GM18505 (cell line): ENCODE measurements around the gene CSRNP3.

Source experiments
- ATAC-seq: cut with Tn5 transposase; IDR thresholded peaks from one replicate; pipeline ENCODE4 v1.9.1; 2021; ENCODE audit not compliant: unreplicated experiment
- POLR2A ChIP-seq: IDR thresholded peaks from 4 replicates; pipeline ENCODE4 v1.6.1; 2011; ENCODE audit warnings: borderline replicate concordance; ENCODE audit not compliant: insufficient read depth, insufficient read length; ENCODE audit errors: extremely low read depth

CSRNP3 gene, protein sequence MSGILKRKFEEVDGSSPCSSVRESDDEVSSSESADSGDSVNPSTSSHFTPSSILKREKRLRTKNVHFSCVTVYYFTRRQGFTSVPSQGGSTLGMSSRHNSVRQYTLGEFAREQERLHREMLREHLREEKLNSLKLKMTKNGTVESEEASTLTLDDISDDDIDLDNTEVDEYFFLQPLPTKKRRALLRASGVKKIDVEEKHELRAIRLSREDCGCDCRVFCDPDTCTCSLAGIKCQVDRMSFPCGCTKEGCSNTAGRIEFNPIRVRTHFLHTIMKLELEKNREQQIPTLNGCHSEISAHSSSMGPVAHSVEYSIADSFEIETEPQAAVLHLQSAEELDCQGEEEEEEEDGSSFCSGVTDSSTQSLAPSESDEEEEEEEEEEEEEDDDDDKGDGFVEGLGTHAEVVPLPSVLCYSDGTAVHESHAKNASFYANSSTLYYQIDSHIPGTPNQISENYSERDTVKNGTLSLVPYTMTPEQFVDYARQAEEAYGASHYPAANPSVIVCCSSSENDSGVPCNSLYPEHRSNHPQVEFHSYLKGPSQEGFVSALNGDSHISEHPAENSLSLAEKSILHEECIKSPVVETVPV

DNA sequence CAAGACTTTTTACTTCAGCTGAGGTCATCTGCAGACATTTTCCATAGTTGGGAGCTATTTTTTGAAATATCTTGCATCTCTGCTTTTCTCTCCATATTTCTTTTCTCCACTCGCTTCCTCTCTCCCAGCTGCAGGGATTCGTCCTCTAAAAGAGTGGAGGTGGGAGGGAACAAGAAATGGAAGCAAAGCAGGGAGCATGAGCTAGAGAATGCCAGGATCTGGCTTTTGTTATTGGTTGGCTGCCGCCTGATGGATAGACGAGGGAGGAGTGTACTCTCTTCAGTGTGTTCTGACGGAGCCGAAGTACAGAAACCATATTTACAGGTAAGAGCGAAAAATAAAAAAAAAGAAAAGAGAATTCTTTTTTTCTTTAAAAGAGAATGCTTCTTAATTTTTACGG, at the start of gene CSRNP3:
CSRNP3 (plus strand) TSS at position 282 of the 400 bp plus-strand sequence. CDS start 125,368 bp downstream, outside the sequence.
- no peak for TF ChIP-seq POLR2A
- no peak for ATAC-seq

GRCh38 chr2:165420231-165420630, 49.3 kb upstream of the CSRNP3 start:
- TF ChIP-seq POLR2A, result no peak
- ATAC-seq, result no peak

DNA sequence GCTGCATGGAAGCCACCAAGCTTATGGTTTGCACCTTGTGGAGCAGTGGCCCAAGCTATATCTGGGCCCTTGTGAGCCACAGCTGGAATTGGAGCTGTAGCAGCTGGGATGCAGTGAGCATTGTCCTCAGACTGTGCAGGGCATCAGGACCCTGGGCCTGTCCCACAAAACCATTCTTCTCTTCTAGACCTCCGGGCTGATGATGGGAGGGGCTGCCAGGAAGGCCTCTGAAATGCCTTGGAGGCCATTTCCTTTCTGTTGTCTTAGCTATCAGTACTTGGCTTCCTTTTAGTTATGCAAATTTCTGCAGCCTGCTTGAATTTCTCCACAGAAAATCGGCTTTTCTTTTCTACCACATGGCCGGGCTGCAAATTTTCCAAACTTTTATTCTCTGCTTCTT, 46.4 kb upstream of the CSRNP3 start:
- no peak for TF ChIP-seq POLR2A
- no peak for ATAC-seq

DNA sequence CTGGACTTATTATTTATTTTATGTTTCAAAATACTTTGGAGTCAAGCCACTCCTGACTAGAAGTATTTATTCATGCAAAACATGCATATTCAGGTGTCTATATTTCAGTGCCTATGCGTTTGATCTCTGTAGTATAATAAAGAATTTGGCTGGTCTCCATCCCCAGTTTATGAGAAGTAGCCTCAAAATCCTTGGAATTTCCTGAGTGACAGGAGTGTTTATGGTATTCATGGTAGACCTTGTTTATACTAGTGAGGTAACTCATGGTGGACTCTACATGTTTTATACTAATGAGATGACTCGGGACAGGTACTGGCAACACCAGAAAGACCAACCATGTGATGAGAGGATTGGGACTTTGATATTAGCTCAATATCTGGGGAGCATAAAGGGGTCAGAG, 43.9 kb upstream of the CSRNP3 start:
- no peak for ATAC-seq
- TF ChIP-seq POLR2A, result no peak

DNA sequence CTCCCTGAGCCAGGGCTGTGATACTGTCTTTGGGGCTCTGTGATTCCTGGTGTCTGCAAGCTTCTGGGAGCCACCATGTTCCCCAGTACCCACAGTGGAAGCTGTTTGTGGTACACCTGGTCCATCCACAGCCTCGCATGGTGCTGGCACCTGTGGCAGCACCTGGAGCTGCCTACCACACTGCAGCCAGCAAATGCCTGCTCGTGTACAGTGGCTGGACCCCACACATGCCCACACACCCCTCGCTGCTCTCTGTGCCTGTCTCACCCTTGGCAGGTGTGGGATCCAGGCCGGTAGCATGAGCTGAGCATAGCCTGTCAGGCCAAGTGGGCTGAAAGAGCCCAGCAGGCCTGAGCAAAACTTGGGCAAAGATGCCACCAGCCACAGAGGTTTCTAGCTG, 41.8 kb upstream of the CSRNP3 start:
- TF ChIP-seq POLR2A, result no peak
- ATAC-seq, result no peak

GRCh38 chr2:165428926-165429325, 40.6 kb upstream of the CSRNP3 start:
- ATAC-seq, result no peak
- TF ChIP-seq POLR2A, result no peak

- no peak for ATAC-seq
These were observed 38.5 kb upstream of the CSRNP3 start for GRCh38 chr2:165431014-165431413.

GRCh38 chr2:165432234-165432966, 37.1 kb upstream of the CSRNP3 start:
- no peak for TF ChIP-seq POLR2A

More at GRCh38 chr2:165431014-165431413, 38.5 kb upstream of the CSRNP3 start:
- no peak for TF ChIP-seq POLR2A

DNA sequence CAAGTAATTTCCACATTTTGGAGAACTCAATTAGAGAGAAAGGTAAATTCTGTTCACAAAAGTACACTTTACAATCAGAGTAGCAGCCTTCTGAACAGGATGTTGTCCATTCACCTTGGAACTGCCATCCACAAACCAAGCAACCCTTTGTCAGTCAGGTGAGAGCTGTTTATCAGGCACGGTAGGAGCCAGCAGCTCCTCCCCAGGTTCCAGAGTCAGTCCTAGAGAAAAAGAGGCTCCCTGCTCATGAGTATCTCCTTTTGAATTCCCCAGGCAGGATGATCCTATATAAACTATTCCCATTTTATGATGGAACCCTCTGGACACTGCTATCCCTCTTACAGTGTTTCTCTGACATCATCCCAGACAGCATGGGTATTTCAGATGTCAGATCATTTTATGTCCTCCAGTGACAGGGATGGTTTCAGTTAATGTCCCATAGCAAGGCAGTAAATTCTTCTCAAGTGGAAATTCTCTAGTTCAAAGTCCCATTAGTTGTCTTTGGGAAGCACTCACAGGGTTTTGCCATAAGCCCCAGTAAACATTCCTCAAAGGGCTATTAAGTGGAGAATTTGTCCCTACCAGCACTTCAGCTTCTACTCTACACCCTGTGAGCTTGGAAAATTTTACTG, 34.5 kb upstream of the CSRNP3 start:
- ATAC-seq, result no peak
- no peak for TF ChIP-seq POLR2A

More at GRCh38 chr2:165432234-165432966, 37.1 kb upstream of the CSRNP3 start:
- no peak for ATAC-seq

DNA sequence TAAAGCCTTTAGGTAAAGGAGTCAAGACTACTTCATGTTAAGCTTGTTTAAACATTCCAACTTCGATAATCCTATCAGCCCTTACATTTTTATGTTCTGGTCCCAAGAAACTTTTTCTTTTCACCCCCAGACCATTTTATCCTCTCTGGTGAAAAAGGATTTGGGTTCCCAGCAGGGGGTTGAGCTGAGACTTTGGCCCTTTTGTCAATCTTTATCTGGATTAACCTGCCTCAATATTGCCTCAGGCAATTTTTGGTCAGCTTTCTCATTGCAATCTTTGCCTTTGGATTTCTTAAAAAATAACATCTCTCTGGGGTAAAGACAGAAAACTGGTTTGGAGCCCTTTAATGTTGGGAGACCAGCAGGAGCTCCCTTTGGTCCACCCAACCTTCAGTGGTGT, 33.9 kb upstream of the CSRNP3 start:
- no peak for ATAC-seq
- no peak for TF ChIP-seq POLR2A

GRCh38 chr2:165436559-165436958, 32.9 kb upstream of the CSRNP3 start:
- TF ChIP-seq POLR2A, result no peak
- no peak for ATAC-seq

- no peak for TF ChIP-seq POLR2A
- ATAC-seq, result no peak
These were observed 29.1 kb upstream of the CSRNP3 start for GRCh38 chr2:165440367-165440766.

DNA sequence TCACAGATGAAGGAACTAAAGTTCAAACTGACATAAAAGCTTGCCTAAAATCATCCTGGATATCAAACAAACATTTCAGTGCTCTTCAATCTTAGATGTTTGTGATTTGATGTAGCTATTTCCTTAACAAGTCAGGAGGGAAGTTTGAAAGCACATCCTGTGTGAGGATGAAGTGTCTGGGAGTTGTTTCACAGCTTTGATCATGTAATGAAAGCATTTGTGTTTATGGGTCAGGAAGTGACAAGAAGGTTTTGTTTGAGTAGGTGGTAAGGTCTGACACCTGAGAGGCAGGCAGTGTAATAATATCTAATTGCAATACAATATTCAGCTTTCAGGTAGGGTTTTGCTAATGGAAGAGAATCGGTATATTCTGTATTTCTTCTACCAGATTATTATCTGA, 26.0 kb upstream of the CSRNP3 start:
- no peak for TF ChIP-seq POLR2A
- ATAC-seq, result no peak
